CD4-positive, alpha-beta T cell (primary cell): ENCODE measurements around the gene DENND1B. TPM values are rescaled to one million over a fixed set of nuclear protein-coding genes. Genes with fewer than 3 reads are reported as not detected.

Experiments
- ATAC-seq: fragments of 200-7000 bp; cut with Tn5 transposase; one replicate; pipeline ENCODE4 v1.10.0; 2022; ENCODE audit warnings: mild to moderate bottlenecking; ENCODE audit not compliant: poor library complexity
- CTCF ChIA-PET: fragments of 350-600 bp; sonication (Branson Sonifier 250); formaldehyde crosslinking; loops from one replicate; lab custom pipeline; 2021; ENCODE audit warnings: antibody characterized with exemption, inconsistent platforms; lab: Charles Lee
- POLR2A ChIA-PET: fragments of 350-600 bp; sonication (Branson Sonifier 250); formaldehyde crosslinking; loops from one replicate; lab custom pipeline; 2021; ENCODE audit warnings: antibody characterized with exemption, inconsistent platforms; lab: Charles Lee
- DNase-seq, 14 experiments: peaks; one replicate each; pipeline ENCODE4 v3.0.0-alpha.2; 2013 to 2020; ENCODE audit warnings: mixed read lengths in 2 of 14
- H3K27ac ChIP-seq, 2 donors: one replicate each; pipeline versions ENCODE4 v1.5.1 to v1.7.0; 2013; ENCODE audit warnings: low read length in 2 of 2, low read depth in 1 of 2, mild to moderate bottlenecking in 1 of 2
- H3K27me3 ChIP-seq, 2 experiments: 1 replicate in 1 of 2; 2 replicates in 1 of 2; pipeline versions ENCODE4 v1.6.1 to v1.7.0; 2013; ENCODE audit warnings: low read length in 2 of 2, control low read depth in 1 of 2, mild to moderate bottlenecking in 1 of 2, moderate library complexity in 1 of 2; ENCODE audit not compliant: insufficient read depth in 2 of 2, control insufficient read depth in 1 of 2
- H3K36me3 ChIP-seq: one replicate; pipeline ENCODE4 v1.6.1; 2013; ENCODE audit warnings: low read length, control low read depth; ENCODE audit not compliant: insufficient read depth
- H3K4me1 ChIP-seq: one replicate; pipeline ENCODE4 v1.6.1; 2013; ENCODE audit warnings: low read length, control low read depth; ENCODE audit not compliant: insufficient read depth
- H3K4me3 ChIP-seq: one replicate; pipeline ENCODE4 v1.5.1; 2013; ENCODE audit warnings: mild to moderate bottlenecking, low read length, moderate library complexity
- H3K9me3 ChIP-seq, 2 experiments: 1 replicate in 1 of 2; 2 replicates in 1 of 2; pipeline versions ENCODE4 v1.6.1 to v1.7.0; 2013; ENCODE audit warnings: low read length in 2 of 2, mild to moderate bottlenecking in 2 of 2, control low read depth in 1 of 2, moderate library complexity in 1 of 2; ENCODE audit not compliant: control insufficient read depth in 1 of 2, insufficient read depth in 1 of 2
- H3K27ac Mint-ChIP-seq: one replicate; pipeline ENCODE4 v1.8.0; 2020; ENCODE audit warnings: mixed read lengths
- H3K27me3 Mint-ChIP-seq: one replicate; pipeline ENCODE4 v1.8.0; 2021; ENCODE audit warnings: mixed read lengths
- H3K36me3 Mint-ChIP-seq: one replicate; pipeline ENCODE4 v1.8.0; 2021; ENCODE audit warnings: low read depth, mixed read lengths
- H3K4me1 Mint-ChIP-seq: one replicate; pipeline ENCODE4 v1.8.0; 2021; ENCODE audit warnings: low read depth, mixed read lengths
- H3K4me3 Mint-ChIP-seq: one replicate; pipeline ENCODE4 v1.8.0; 2020; ENCODE audit warnings: mild to moderate bottlenecking, mixed read lengths
- H3K9me3 Mint-ChIP-seq: one replicate; pipeline ENCODE4 v1.8.0; 2020; ENCODE audit warnings: mixed read lengths
- CTCF ChIP-seq: fragments of 200-600 bp; IDR thresholded peaks from one replicate; pipeline ENCODE4 v1.8.0; 2022; ENCODE audit warnings: antibody characterized with exemption, mild to moderate bottlenecking
- intact Hi-C, 2 experiments: fragments of 100-400 bp; cut with DNase I in 1 of 2; cut with micrococcal nuclease in 1 of 2; formaldehyde crosslinking; loops; one replicate each; pipeline versions ENCODE4 v1.15.1 to v1.9.0; 2023 to 2025; cut with DNase I, micrococcal nuclease
- total RNA-seq, 174 experiments: library from RNA in 2 of 174; stranded (reverse) in 2 of 174; gene quantifications; one replicate each; pipeline ENCODE4 v1.2.3 and lab custom pipeline; 2021 to 2026

Gene DENND1B
- total RNA-seq, 2 experiments from 2014 or later: 23.9 to 26.5 TPM

- no peak overlapping the region for H3K4me3 Mint-ChIP-seq
- peaks cover 39% of the 10 kb centered on the region for H3K36me3 Mint-ChIP-seq
- peaks cover 38% of the 10 kb centered on the region for H3K4me1 Mint-ChIP-seq
- no peak for TF ChIP-seq CTCF
- H3K27me3 ChIP-seq: no peaks in the 10 kb centered on the region
- peaks cover 6% of the 10 kb centered on the region for H3K36me3 ChIP-seq
- intact Hi-C loops: no loop called here
- ATAC-seq (no peak), DNase-seq (no peak)
- no peak overlapping the region for H3K4me3 ChIP-seq
- H3K9me3 ChIP-seq: peaks cover 0 to 4% of the 10 kb centered on the region in 2 experiments
- H3K4me1 ChIP-seq: no peaks in the 10 kb centered on the region
- no peak overlapping the region for H3K27ac Mint-ChIP-seq
- no peaks in the 10 kb centered on the region for H3K27me3 Mint-ChIP-seq
- CTCF ChIA-PET: no interaction called here
- no peak overlapping the region for H3K27ac ChIP-seq
- peaks cover 4% of the 10 kb centered on the region for H3K9me3 Mint-ChIP-seq
- POLR2A ChIA-PET: interaction anchor here (0.6 kb wide), 1 partner anchor 85 kb away, joined by 3 read pairs; no protein-coding TSS in a partner anchor
Measured at GRCh38 chr1:197733324-197733723, 42.0 kb downstream of the DENND1B start.

- Mint-ChIP-seq H3K36me3 (peaks cover 45% of the 10 kb centered on the region), H3K4me3 (no peak overlapping the region), H3K27me3 (no peaks in the 10 kb centered on the region), H3K9me3 (peaks cover 4% of the 10 kb centered on the region), H3K27ac (no peak overlapping the region), H3K4me1 (peaks cover 28% of the 10 kb centered on the region)
- Histone ChIP-seq H3K27me3 (no peaks in the 10 kb centered on the region), H3K9me3 (peaks cover 0 to 6% of the 10 kb centered on the region in 2 experiments), H3K4me3 (no peak overlapping the region), H3K36me3 (peaks cover 6% of the 10 kb centered on the region), H3K27ac (no peak overlapping the region), H3K4me1 (no peaks in the 10 kb centered on the region)
- TF ChIP-seq CTCF: no peak
- ATAC-seq (no peak), DNase-seq (no peak)
- ChIA-PET CTCF (no interaction called here), POLR2A (no interaction called here)
- intact Hi-C loops: no loop called here
Measured at GRCh38 chr1:197732187-197732586, 43.1 kb downstream of the DENND1B start.

- POLR2A ChIA-PET: no interaction called here
- CTCF ChIA-PET: no interaction called here
- H3K9me3 ChIP-seq: peaks cover 1 to 10% of the 10 kb centered on the region in 2 experiments
- Mint-ChIP-seq H3K27ac (no peak overlapping the region), H3K4me1 (peaks cover 21% of the 10 kb centered on the region), H3K27me3 (no peaks in the 10 kb centered on the region), H3K9me3 (peaks cover 4% of the 10 kb centered on the region), H3K4me3 (no peak overlapping the region), H3K36me3 (peaks cover 45% of the 10 kb centered on the region)
- H3K27ac ChIP-seq: no peak overlapping the region
- H3K4me1 ChIP-seq: no peaks in the 10 kb centered on the region
- no peak for TF ChIP-seq CTCF
- no peak overlapping the region for H3K4me3 ChIP-seq
- peaks cover 6% of the 10 kb centered on the region for H3K36me3 ChIP-seq
- intact Hi-C loops: no loop called here
- ATAC-seq (no peak), DNase-seq (no peak)
- H3K27me3 ChIP-seq: no peaks in the 10 kb centered on the region
Measured at GRCh38 chr1:197731449-197731848, 43.8 kb downstream of the DENND1B start.
